Lung (tissue), 12 donors: ENCODE results near the gene SLC35G1. TPM values are rescaled to one million over a fixed set of nuclear protein-coding genes. Genes with fewer than 3 reads are reported as not detected.

Experiments
- ATAC-seq: fragments of 200-7000 bp; cut with Tn5 transposase; one replicate; pipeline ENCODE4 v1.9.1; 2020; ENCODE audit warnings: moderate number of reproducible peaks; ENCODE audit not compliant: insufficient read depth, low FRiP score
- DNase-seq, 3 donors: peaks; one replicate each; pipeline ENCODE4 v3.0.0-alpha.2; 2013 to 2017
- H3K27ac ChIP-seq, 2 donors: one replicate each; pipeline ENCODE4 v1.5.1; 2013; ENCODE audit warnings: mild to moderate bottlenecking in 2 of 2, moderate library complexity in 2 of 2, control low read depth in 1 of 2, inconsistent platforms in 1 of 2, low read depth in 1 of 2, low read length in 1 of 2
- H3K27me3 ChIP-seq, 3 donors: one replicate each; pipeline ENCODE4 v1.5.1; 2013; ENCODE audit warnings: low read length in 2 of 3; ENCODE audit not compliant: control insufficient read depth in 3 of 3, insufficient read depth in 3 of 3
- H3K36me3 ChIP-seq, 4 donors: one replicate each; pipeline ENCODE4 v1.5.1; 2013; ENCODE audit warnings: low read length in 4 of 4, mild to moderate bottlenecking in 1 of 4, moderate library complexity in 1 of 4; ENCODE audit not compliant: control insufficient read depth in 4 of 4, insufficient read depth in 4 of 4
- H3K4me1 ChIP-seq, 5 donors: one replicate each; pipeline ENCODE4 v1.5.1; 2013; ENCODE audit warnings: low read length in 5 of 5, mild to moderate bottlenecking in 2 of 5, moderate library complexity in 1 of 5; ENCODE audit not compliant: control insufficient read depth in 5 of 5, insufficient read depth in 5 of 5
- H3K4me3 ChIP-seq: one replicate; pipeline ENCODE4 v1.5.1; 2013; ENCODE audit warnings: mild to moderate bottlenecking, control low read depth, moderate library complexity
- H3K9ac ChIP-seq, 2 donors: one replicate each; pipeline ENCODE4 v1.5.1; 2013; ENCODE audit warnings: low read length in 2 of 2, control low read depth in 1 of 2; ENCODE audit not compliant: insufficient read depth in 1 of 2
- H3K9me3 ChIP-seq, 4 donors: one replicate each; pipeline ENCODE4 v1.5.1; 2013; ENCODE audit warnings: low read length in 3 of 4, mild to moderate bottlenecking in 1 of 4, moderate library complexity in 1 of 4; ENCODE audit not compliant: control insufficient read depth in 4 of 4, insufficient read depth in 3 of 4
- WGBS, 2 donors: extraction: QIAGEN DNeasy Blood & Tissue Kit; methylation state at CpG; one replicate each; pipeline ENCODE4 v1.1.7; 2013; 5-methylcytosine and 5-hydroxymethylcytosine counted together
- polyA plus RNA-seq, 2 donors: library from polyadenylated mRNA; stranded (reverse); fragments of 200-250 nt; gene quantifications; one replicate each; pipeline ENCODE4 v1.2.1, GENCODE V29; 2013
- total RNA-seq, 2 donors: library from RNA; depleted of rRNA in 1 of 2; stranded (reverse); fragments of >200 nt in 1 of 2; gene quantifications; one replicate each; pipeline ENCODE4 v1.2.1, GENCODE V29; 2014 to 2021
- TF ChIP-seq, protein P1 (sequence below): IDR thresholded peaks from 2 replicates; pipeline ENCODE4 v1.5.1; 2012; ENCODE audit warnings: mild to moderate bottlenecking; ENCODE audit errors: control extremely low read depth, extremely low read depth
- donor health status: control.
- donor health status: control.
- donor health status: Bipolar disorder and iron deficiency.
- donor health status: healthy.
- donor health status: DM: yes; HTN: yes; CAD: no.

The SLC35G1 gene
- total and polyA plus RNA-seq, 4 donors = 1.6 to 3.8 (median 2.0) TPM

DNA sequence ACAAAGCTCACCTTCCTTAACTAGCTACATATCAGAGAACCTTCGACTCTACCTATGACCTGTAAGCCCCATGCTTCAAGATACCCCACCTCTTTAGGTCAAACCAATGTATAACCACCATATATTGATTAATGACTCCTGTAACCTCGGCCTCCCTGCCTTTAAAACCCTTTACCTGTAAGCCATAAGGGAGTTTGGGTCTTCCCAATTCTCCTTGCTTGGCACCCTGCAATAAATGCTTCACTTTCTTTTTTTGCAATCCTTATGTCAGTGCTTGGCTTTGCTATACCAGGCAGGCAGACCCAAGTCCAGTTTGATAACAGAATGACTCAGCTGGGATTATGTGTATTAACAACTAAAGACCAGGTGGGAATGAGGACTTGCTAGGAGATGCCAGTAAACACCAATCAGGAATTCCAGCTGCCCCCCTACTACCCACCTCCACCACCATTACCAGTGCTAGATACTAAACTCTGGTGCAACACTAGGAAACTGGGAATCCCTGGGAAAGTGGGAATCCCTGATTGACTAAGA is 22.0 kb upstream of the SLC35G1 start:
- Histone ChIP-seq H3K4me1 (peaks cover 0 to 11% (median 3%) of the 10 kb centered on the region in 5 donors), H3K27me3 (no peaks in the 10 kb centered on the region), H3K36me3 (no peaks in the 10 kb centered on the region), H3K9me3 (peaks cover 0 to 3% (median 0%) of the 10 kb centered on the region in 4 donors), H3K4me3 (no peak overlapping the region), H3K9ac (no peak overlapping the region), H3K27ac (no peak overlapping the region)
- 75 to 78% methylated on average over 2 of the region's 2 CpGs for WGBS, 2 donors
- DNase-seq (no peak), ATAC-seq (no peak)
- TF ChIP-seq, protein P1, sequence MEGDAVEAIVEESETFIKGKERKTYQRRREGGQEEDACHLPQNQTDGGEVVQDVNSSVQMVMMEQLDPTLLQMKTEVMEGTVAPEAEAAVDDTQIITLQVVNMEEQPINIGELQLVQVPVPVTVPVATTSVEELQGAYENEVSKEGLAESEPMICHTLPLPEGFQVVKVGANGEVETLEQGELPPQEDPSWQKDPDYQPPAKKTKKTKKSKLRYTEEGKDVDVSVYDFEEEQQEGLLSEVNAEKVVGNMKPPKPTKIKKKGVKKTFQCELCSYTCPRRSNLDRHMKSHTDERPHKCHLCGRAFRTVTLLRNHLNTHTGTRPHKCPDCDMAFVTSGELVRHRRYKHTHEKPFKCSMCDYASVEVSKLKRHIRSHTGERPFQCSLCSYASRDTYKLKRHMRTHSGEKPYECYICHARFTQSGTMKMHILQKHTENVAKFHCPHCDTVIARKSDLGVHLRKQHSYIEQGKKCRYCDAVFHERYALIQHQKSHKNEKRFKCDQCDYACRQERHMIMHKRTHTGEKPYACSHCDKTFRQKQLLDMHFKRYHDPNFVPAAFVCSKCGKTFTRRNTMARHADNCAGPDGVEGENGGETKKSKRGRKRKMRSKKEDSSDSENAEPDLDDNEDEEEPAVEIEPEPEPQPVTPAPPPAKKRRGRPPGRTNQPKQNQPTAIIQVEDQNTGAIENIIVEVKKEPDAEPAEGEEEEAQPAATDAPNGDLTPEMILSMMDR = no peak

DNA sequence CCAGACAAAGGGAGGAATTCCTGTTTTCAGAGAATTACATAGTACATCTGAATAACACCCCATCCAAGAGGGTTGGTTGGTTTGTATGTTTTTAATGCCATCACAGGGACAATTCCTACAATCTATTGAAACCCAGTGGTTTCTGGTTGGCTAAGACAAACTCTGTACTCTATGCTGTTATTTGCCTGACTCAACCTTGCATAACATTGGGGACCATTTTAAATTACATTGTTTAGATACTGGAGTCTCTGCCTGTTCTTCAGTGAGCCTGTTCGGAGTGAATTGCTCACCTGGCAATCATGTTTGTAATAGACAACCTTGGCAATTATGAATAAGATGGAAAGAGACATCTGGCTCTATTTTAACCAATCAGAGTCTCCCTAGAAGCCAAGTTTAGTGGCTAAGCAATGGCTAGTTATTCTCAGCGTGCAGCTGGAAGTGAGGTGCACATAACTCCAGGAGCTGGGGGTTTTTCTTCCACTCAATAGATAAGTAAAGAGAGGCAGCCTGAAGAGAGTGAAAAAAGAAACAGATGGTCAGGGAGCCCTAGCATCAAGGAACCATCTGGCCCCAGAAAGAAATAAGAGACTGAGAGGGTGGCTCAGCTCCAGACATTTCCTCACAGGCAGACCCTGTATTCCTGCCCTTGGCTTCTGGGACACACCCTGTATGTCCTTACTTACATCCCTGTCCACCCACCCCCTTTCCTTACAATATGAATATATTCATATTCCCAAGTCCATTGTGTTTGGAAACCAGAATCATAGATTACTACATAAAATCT is 21.2 kb upstream of the SLC35G1 start:
- H3K9me3 ChIP-seq = peaks cover 0 to 1% (median 0%) of the 10 kb centered on the region in 4 donors
- H3K4me1 ChIP-seq = peaks cover 0 to 11% (median 3%) of the 10 kb centered on the region in 5 donors
- H3K9ac ChIP-seq = no peak overlapping the region
- H3K36me3 ChIP-seq = no peaks in the 10 kb centered on the region
- DNase-seq (peak in 1 of 3 donors; percentile 16), ATAC-seq (no peak)
- WGBS, 2 donors = 88 to 90% methylated on average over 2 of the region's 2 CpGs
- TF ChIP-seq, protein P1 = no peak
- no peaks in the 10 kb centered on the region for H3K27me3 ChIP-seq
- no peak overlapping the region for H3K4me3 ChIP-seq
- no peak overlapping the region for H3K27ac ChIP-seq

DNA sequence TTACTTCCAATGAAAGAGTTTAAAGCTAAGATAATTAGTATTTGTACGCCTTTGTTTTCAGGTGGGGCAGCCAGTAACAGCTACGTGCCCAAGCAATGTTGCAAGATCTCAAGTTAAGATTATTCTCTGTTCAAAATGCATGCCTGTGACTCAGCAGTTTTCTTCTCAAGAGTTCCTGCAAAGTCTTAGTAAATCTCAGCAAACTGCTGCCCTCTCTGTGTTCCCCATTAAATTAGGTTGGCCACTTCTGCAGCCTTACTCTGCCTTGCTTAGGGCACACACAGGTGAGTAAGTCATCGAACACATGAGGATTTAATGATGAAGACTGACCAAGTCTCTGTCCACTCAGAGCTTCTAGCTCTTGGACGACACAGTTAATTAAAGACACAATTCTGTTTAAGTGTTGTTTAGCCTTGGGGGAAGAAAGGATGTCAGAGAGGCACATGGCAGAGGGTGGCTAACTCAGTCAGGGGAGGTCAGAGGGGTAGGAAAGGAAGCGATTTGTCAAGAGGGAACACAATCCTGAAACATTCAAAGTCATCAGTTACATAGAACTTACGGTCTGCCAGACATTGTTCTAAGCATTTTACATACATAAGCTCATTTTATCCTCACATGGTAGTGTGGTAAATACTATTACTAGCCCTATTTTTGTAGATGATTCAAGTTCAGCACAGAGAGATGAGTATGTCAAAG is 20.2 kb upstream of the SLC35G1 start:
- Histone ChIP-seq H3K9me3 (no peaks in the 10 kb centered on the region), H3K36me3 (no peaks in the 10 kb centered on the region), H3K27ac (no peak overlapping the region), H3K27me3 (no peaks in the 10 kb centered on the region), H3K4me3 (no peak overlapping the region), H3K4me1 (peaks cover 0 to 11% (median 3%) of the 10 kb centered on the region in 5 donors), H3K9ac (no peak overlapping the region)
- WGBS, 2 donors = 52 to 53% methylated on average over 6 of the region's 6 CpGs
- DNase-seq (peak in 1 of 3 donors; percentile 24), ATAC-seq (no peak)
- TF ChIP-seq, protein P1 = no peak
